ENCODE data around the gene GLP2R. TPM values are rescaled to one million over a fixed set of nuclear protein-coding genes. Genes with fewer than 3 reads are reported as not detected.

GLP2R gene
- total and polyA plus RNA-seq, 9 donors: 0.18 to 3.4 (median 0.57) TPM

- Histone ChIP-seq H3K4me3 (no peak overlapping the region), H3K27me3 (no peaks in the 10 kb centered on the region), H3K27ac (no peak overlapping the region), H3K4me1 (ENCODE audit: insufficient read depth) (no peaks in the 10 kb centered on the region), H3K9me3 (no peaks in the 10 kb centered on the region), H3K36me3 (no peaks in the 10 kb centered on the region)
- TF ChIP-seq POLR2A (IDR thresholded peaks at IDR 0.05) (no peak), EP300 (IDR thresholded peaks at IDR 0.05) (no peak), CTCF (IDR thresholded peaks at IDR 0.05) (no peak)
- intact Hi-C loops (cut with DNase I): no loop called here
- DNase-seq: no peak
- WGBS, 3 donors: 75 to 84% (median 82%) methylated on average over 14 of the region's 14 CpGs
These were observed 11.3 kb upstream of the GLP2R start for GRCh38 chr17:9814337-9814945.

GRCh38 chr17:9816472-9816871, 9.3 kb upstream of the GLP2R start:
- no peak for TF ChIP-seq POLR2A (IDR thresholded peaks at IDR 0.05)
- TF ChIP-seq EP300 (IDR thresholded peaks at IDR 0.05): no peak
- no peak for TF ChIP-seq CTCF (IDR thresholded peaks at IDR 0.05)
- no peaks in the 10 kb centered on the region for H3K27me3 ChIP-seq
- H3K9me3 ChIP-seq: no peaks in the 10 kb centered on the region
- H3K27ac ChIP-seq: no peak overlapping the region
- intact Hi-C loops (cut with DNase I): no loop called here
- H3K4me3 ChIP-seq: no peak overlapping the region
- no peaks in the 10 kb centered on the region for H3K36me3 ChIP-seq
- WGBS, 3 donors: 53 to 82% (median 78%) methylated on average over 10 of the region's 10 CpGs
- H3K4me1 ChIP-seq (ENCODE audit: insufficient read depth): no peaks in the 10 kb centered on the region
- DNase-seq: no peak

GRCh38 chr17:9817086-9817485, 8.6 kb upstream of the GLP2R start:
- H3K27ac ChIP-seq: no peak overlapping the region
- H3K9me3 ChIP-seq: no peaks in the 10 kb centered on the region
- TF ChIP-seq EP300 (IDR thresholded peaks at IDR 0.05): no peak
- TF ChIP-seq POLR2A (IDR thresholded peaks at IDR 0.05): no peak
- no peak for TF ChIP-seq CTCF (IDR thresholded peaks at IDR 0.05)
- H3K4me3 ChIP-seq: no peak overlapping the region
- H3K36me3 ChIP-seq: no peaks in the 10 kb centered on the region
- no peaks in the 10 kb centered on the region for H3K27me3 ChIP-seq
- WGBS, 3 donors: 30 to 38% (median 33%) methylated on average over 8 of the region's 8 CpGs
- no peaks in the 10 kb centered on the region for H3K4me1 ChIP-seq (ENCODE audit: insufficient read depth)
- intact Hi-C loops (cut with DNase I): no loop called here
- DNase-seq: no peak

- TF ChIP-seq CTCF (IDR thresholded peaks at IDR 0.05) (no peak), POLR2A (IDR thresholded peaks at IDR 0.05) (no peak), EP300 (IDR thresholded peaks at IDR 0.05) (no peak)
- H3K9me3 ChIP-seq: no peaks in the 10 kb centered on the region
- H3K4me3 ChIP-seq: no peak overlapping the region
- no peaks in the 10 kb centered on the region for H3K27me3 ChIP-seq
- H3K4me1 ChIP-seq (ENCODE audit: insufficient read depth): no peaks in the 10 kb centered on the region
- DNase-seq: no peak
- intact Hi-C loops (cut with DNase I): no loop called here
- 61 to 73% (median 71%) methylated on average over 4 of the region's 4 CpGs for WGBS, 3 donors
- no peak overlapping the region for H3K27ac ChIP-seq
- no peaks in the 10 kb centered on the region for H3K36me3 ChIP-seq
These were observed 7.0 kb upstream of the GLP2R start for GRCh38 chr17:9818760-9819159.
